GM10266 (cell line): ENCODE measurements around the gene GLIPR1L2.
A peak's percentile ranks its signal among the peaks of the same experiment; 100 is the strongest.
"Not testable (repeated sequence)": the region's sequence is repeated elsewhere in the genome, so short reads cannot be mapped to it uniquely, and the experiment has no call there.

ENCODE experiments used
- DNase-seq: peaks from one replicate; pipeline ENCODE4 v3.0.0; 2012; ENCODE audit errors: extremely low spot score
- TF ChIP-seq, protein P1 (sequence below): IDR thresholded peaks from 2 replicates; pipeline ENCODE4 v1.5.1; 2012; ENCODE audit warnings: mild to moderate bottlenecking, low read depth; ENCODE audit not compliant: control insufficient read depth, insufficient read depth; ENCODE audit errors: missing control alignments

GLIPR1L2 gene

DNA sequence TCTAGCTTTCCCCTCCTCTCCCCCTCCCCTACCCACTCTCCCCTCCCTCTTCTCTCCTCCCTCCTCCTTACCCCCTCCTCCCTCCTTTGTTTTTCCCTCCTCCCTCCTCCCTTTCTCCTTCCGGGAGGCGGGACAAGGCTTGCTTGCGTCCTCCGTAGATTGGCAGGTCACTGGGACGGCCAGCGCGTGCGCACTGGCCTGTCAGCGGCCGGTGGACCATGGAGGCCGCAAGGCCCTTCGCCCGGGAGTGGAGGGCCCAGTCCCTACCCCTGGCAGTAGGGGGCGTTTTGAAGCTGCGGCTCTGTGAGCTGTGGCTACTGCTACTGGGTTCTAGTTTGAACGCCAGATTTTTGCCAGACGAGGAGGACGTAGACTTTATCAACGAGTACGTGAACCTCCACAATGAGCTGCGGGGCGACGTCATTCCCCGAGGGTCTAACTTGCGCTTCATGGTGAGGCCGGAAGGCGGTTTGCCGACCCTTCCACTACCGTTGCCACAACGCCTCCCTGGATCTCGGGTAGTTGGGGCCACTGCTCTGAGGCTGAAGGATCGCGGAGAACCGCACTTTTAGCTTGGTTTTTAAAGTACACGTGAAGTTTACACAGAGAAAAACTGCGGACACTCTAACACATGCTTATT is at the start of gene GLIPR1L2:
GLIPR1L2 (plus strand) TSS at position 191 of the 640 bp plus-strand sequence; CDS start at position 219, 28 bp downstream.
- DNase-seq: peak; percentile 86
- TF ChIP-seq, protein P1, sequence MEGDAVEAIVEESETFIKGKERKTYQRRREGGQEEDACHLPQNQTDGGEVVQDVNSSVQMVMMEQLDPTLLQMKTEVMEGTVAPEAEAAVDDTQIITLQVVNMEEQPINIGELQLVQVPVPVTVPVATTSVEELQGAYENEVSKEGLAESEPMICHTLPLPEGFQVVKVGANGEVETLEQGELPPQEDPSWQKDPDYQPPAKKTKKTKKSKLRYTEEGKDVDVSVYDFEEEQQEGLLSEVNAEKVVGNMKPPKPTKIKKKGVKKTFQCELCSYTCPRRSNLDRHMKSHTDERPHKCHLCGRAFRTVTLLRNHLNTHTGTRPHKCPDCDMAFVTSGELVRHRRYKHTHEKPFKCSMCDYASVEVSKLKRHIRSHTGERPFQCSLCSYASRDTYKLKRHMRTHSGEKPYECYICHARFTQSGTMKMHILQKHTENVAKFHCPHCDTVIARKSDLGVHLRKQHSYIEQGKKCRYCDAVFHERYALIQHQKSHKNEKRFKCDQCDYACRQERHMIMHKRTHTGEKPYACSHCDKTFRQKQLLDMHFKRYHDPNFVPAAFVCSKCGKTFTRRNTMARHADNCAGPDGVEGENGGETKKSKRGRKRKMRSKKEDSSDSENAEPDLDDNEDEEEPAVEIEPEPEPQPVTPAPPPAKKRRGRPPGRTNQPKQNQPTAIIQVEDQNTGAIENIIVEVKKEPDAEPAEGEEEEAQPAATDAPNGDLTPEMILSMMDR: peak; percentile 84

DNA sequence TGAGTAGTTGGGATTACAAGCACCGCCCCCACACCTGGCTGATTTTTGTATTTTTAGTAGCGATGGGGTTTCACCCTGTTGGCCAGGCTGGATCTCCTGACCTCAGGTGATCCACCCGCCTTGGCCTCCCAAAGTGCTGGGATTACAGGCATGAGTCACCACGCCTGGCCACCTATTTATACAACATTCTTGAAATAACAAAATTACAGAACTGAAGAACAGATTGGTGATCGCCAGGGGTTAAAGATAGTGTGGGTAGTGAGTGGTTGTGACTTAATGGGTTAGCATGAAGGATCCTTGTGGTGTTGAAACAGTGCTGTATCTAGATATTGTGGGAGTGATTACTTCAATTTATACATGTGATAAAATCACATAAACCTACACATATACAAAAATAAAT is 49.0 kb upstream of the GLIPR1L2 start:
- no peak for DNase-seq
- TF ChIP-seq, protein P1: no peak

DNA sequence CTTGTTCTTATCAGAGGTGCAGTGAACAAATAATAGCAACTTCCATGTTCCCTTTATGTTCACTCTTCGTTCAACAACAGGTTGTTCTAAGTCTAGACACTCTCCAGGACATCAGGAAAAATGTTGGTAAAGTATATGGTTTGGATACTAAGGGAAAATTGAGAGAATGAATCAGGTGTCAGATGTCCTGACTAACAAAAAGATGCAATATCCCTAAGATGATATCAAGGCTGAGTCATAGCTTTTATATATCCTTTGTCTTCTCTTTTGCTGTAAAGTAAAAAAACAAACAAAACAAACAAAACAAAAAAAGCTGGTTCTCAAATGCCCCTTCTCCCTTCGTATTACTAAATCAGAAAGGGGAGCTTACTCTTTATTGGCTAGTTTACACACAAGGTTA is 45.4 kb upstream of the GLIPR1L2 start:
- TF ChIP-seq, protein P1: no peak
- DNase-seq: no peak

DNA sequence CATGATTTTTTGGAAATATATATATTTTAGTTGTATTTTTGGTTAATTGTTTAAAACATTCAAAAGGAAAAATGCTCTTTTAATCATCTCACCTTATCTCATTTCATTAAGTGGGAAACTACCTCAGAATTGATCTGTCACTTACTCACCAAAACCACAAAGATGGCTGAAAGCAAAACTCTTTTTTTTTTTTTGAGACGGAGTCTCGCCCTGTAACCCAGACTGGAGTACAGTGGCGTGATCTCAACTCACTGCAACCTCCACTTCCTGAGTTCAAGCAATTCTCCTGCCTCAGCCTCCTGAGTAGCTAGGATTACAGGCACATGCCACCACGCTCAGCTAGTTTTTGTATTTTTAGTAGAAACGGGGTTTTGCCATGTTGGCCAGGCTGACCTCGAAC is 44.7 kb upstream of the GLIPR1L2 start:
- DNase-seq: not testable (repeated sequence)

DNA sequence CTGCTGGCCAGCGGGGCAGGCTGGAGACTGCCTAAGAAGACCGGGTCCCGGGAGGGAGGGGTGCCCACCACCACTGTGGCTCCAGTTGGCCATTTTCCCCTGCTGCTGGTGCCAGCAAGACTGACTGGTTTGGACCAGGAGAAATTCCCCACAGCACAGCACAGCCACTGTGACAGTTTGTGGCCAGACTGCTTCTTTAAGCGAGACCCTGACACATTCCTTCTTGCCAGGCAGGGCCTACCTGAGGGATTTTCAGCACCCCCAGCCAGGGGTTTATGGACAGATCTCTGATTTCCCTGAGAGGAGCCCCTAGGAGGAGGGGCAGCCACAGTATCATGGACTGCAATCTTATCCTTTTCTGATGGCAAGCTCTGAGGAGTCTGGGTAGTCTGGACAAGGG is 40.9 kb upstream of the GLIPR1L2 start:
- no peak for DNase-seq
- TF ChIP-seq, protein P1: no peak

DNA sequence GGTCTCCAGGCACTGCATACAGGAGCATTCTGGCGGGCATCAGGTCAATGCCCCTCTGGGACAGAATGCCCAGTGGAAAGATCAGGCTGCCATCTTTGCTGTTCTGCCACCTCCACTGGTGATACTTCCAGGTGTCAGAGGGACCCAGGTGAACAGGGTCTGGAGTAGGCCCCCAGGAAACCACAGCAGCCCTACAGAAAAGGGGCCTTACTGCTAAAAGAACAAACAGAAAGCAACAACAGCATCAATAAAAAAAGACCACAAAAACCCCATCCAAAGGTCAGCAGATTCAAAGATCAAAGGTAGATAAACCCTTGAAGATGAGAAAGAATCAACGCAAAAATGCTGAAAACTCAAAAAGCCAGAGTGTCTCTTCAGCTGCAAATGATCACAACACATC is 40.5 kb upstream of the GLIPR1L2 start:
- DNase-seq: no peak
- TF ChIP-seq, protein P1: no peak

DNA sequence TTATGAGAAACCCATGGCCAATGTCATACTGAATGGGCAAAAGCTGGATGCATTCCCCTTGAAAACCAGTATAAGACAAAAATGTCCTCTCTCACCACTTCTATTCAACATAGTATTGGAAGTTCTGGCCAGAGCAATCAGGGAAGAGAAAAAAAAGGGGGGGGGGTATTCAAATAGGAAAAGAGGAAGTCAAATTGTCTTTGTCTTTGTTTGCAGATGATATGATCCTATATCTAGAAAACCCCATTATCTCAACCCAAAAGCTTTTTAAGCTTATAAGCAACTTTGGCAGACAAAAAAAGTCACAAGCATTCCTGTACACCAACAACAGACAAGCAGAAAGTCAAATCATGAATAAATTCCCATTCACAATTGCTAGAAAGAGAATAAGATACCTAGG is 36.9 kb upstream of the GLIPR1L2 start:
- TF ChIP-seq, protein P1: no peak

DNA sequence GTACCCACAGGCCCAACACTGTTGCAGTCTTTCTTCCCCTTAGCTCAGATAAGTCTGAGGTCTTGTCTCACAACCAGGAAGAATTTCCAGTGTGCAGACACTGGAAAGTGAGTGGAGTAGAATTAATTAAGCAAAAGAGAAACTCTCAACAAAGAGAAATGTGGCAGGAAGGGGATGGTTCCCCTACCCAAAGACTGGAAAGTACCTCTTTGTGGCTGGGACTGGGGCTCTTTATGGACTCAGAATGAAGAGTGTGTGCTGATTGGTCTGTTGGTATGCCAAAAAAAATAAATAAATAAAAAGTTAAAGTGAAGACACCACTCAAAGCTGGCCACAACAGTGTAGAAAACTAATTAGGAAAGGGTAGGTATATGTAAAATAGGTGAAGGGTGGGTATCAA is 30.0 kb upstream of the GLIPR1L2 start:
- DNase-seq: no peak
- TF ChIP-seq, protein P1: no peak

More for the DNA sequence above, 36.9 kb upstream of the GLIPR1L2 start:
- no peak for DNase-seq
